Activated CD4-positive, alpha-beta T cell treated with anti-CD3 and anti-CD28 coated beads, Interleukin-10, Interleukin-2, amounts not matched to agents 100 ng/mL and 50 ng/mL, durations not matched to agents 16 hours and 8 hours (primary cell): ENCODE results near the gene MFGE8.

Source experiments
- DNase-seq: peaks from one replicate; pipeline ENCODE4 v3.0.0-alpha.2; 2020

Gene MFGE8

GRCh38 chr15:88871313-88871712 lies 41.9 kb downstream of the MFGE8 start:
- DNase-seq: no peak

- DNase-seq: no peak
Observed at GRCh38 chr15:88866295-88866881, 46.8 kb downstream of the MFGE8 start.

GRCh38 chr15:88865498-88866099 lies 47.6 kb downstream of the MFGE8 start:
- DNase-seq: no peak

- no peak for DNase-seq
Observed at GRCh38 chr15:88864861-88865497, 48.2 kb downstream of the MFGE8 start.

- no peak for DNase-seq
Observed at GRCh38 chr15:88863412-88863811, 49.8 kb downstream of the MFGE8 start.

- DNase-seq: no peak
Observed at GRCh38 chr15:88860212-88860611, 53.0 kb downstream of the MFGE8 start.

GRCh38 chr15:88859550-88859949 lies 53.6 kb downstream of the MFGE8 start:
- DNase-seq: no peak

- no peak for DNase-seq
Observed at GRCh38 chr15:88858934-88859333, 54.2 kb downstream of the MFGE8 start.

- DNase-seq: no peak
Observed at GRCh38 chr15:88852476-88852875, 60.7 kb downstream of the MFGE8 start.

GRCh38 chr15:88849376-88850072 lies 63.7 kb downstream of the MFGE8 start:
- no peak for DNase-seq
